HG03045 (cell line): ENCODE measurements around the gene MEGF11.

Experiments
- ATAC-seq: cut with Tn5 transposase; IDR thresholded peaks from one replicate; pipeline ENCODE4 v1.9.1; 2021; ENCODE audit warnings: mild to moderate bottlenecking, moderate library complexity; ENCODE audit not compliant: unreplicated experiment

The MEGF11 gene

DNA sequence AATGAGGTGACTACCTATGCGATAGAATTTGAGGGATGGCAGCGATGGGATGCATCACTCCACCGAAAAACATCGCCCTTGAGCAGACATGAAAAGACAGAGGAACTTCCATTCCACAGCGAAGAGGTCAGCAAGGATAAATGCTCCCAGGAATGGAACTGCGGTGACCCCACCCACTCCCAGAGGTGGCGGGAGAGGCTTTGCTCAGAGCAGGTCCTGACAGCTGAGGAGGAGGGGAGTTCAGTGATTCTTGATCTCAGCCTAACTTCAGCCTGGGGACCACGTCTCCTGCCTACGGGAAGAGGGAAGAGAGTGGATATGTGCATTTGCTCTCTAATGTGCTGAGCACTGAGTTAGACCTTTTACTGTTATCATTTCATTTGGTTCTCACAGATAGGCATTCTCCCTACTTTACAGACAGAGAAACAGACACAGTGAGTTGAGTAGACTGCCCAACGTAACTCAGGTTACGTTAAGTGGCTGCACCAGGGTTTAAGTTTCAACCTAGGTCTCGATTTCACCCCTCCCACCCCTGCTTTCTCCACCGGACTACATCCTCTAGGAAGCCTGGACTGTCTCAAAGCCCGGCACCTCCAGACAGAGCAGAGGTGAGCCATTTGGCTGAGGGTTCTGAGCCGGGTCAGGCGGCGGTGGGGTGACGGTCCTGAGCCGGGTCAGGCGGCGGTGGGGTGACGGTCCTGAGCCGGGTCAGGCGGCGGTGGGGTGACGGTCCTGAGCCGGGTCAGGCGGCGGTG, 214.3 kb downstream of the MEGF11 start:
- ATAC-seq = no peak

DNA sequence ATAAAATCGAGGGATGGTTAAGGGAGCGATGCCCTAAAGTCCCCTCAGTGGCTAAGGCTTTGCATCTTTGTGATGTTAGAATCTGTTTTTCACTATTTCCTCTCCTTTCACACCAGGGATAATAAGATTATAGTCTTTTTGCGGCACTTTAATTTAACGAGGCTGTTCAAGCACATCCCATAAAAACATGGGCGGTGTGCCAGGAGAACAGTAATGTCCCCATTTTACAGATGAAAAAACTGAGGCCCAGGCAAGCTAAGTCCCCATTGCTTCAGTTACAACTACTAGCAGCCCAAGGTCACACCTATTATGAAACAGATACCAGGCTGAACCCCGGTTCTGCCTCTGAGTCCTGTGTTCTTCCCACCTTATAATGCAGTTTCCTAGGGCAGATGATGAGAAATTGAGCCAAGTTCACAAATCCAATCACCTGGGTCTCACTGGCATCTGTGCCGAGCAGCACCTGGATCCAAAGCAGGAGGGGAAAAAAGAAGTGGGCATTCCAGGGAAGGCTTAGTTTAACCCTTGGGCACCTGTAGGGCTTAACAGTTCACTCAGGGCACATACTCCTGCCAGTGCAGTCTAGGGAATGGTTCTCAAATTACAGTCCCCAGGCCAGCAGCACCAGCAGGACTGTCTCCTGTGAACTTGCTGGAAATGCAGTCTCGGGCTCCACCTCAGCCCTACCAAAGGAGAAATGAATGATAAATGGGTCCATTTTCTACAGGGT, 215.0 kb downstream of the MEGF11 start:
- no peak for ATAC-seq

- ATAC-seq = no peak
Measured at GRCh38 chr15:66036859-66037258, 216.7 kb downstream of the MEGF11 start.

- no peak for ATAC-seq
Measured at GRCh38 chr15:66035901-66036300, 217.6 kb downstream of the MEGF11 start.

DNA sequence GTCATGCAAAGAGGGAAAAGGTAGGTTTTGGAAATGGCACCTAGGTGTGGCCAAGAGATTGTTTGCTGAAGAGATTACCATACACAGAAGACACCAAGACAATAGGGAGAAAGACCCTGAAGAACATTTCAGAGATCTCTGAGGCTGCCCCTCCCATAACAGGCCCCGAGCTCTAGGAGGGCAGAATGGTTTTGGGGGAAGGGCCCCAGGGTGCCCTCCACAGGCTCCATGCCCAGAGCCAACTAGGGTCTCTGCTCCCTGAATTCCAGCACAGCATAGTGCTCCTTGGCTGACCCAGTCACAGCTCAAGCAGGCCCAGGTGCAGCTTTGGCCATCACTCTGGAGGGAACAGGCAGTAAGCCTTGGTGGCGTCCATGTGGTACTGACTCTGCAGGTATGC, 220.4 kb downstream of the MEGF11 start:
- no peak for ATAC-seq

DNA sequence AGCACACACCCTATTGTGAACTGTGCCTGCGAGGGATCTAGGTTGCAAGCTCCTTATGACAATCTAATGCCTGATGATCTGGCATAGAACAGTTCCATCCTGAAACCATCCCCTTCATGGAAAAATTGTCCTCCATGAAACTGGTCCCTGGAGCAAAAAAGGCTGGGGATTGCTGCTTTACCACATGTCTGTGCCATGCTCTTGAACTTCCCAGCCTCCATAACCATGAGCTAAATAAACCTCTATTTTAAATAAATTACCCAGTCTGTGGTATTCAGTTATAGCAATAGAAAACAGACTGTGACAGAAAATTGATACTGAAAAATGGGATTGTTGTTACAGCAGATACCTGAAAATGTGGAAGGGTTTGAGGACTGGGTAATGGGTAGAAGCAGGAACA, 221.5 kb downstream of the MEGF11 start:
- no peak for ATAC-seq

DNA sequence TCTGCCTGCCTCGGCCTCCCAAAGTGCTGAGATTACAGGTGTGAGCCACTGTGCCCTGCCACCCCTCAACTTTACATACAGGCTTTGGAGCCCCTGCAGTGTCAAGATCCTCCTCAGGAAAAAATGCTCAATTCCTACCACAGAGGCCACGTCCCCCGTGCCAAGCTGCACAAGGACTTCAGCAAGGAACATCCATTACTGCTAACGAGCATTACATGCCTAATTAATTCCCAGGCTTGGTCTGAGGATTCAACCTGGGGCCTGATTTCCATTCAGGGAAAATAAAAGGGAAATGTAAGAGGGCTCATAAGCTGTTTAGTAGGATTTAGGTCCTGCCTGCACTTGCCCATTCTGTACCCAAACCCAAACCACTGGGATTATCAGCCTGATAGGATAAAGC, 222.9 kb downstream of the MEGF11 start:
- ATAC-seq = no peak

- ATAC-seq = no peak
Measured at GRCh38 chr15:66029650-66030049, 223.9 kb downstream of the MEGF11 start.

DNA sequence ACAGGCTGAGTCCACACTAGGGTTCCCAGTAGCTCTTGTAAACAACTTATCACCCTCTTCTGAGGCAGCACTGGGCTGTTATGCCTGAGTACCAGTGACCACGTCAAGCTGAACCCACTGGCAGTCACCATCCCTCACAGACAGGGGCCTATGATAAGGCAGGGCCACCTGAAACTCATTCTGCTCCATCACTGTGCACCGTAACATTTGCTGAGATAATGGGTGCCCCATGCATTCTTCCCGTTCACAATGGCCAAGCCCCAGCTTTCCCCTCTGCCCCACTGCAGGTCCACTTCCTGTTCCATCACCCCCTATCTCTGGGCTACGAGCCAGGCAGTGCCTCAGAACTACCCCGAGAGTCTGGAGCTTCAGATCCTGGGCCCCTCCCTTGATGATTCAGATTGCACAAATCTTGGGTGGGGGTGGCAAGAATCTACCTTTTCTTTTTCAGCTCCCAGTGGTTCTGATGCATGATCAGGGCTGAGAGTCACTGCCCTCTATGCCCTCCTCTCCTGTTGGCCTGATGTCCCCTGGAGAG, 226.2 kb downstream of the MEGF11 start:
- no peak for ATAC-seq

DNA sequence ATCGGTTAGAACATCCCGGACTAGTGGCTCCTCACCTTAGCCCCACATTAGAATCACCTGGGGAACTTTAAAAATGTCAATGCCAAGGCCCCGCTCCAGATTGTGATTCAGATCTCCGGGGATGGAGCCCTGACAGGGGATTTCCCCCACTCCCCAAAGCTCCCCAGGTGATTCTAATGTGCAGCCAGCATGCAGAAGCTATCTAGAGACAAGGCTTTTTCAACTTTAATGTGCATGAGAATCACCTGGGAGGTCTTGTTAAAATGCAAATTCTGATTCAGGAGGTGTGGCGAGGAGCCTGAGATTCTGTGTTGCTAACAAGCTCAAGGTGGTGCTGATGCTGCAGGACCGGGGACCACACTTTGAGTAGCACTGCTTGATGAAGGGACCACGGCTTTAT, 227.6 kb downstream of the MEGF11 start:
- no peak for ATAC-seq

- ATAC-seq = no peak
Measured at GRCh38 chr15:66025015-66025452, 228.5 kb downstream of the MEGF11 start.

- ATAC-seq = no peak
Measured at GRCh38 chr15:66024116-66024515, 229.4 kb downstream of the MEGF11 start.

- ATAC-seq = no peak
Measured at GRCh38 chr15:66023311-66023972, 230.1 kb downstream of the MEGF11 start.

- ATAC-seq = no peak
Measured at GRCh38 chr15:66022163-66022525, 231.4 kb downstream of the MEGF11 start.

DNA sequence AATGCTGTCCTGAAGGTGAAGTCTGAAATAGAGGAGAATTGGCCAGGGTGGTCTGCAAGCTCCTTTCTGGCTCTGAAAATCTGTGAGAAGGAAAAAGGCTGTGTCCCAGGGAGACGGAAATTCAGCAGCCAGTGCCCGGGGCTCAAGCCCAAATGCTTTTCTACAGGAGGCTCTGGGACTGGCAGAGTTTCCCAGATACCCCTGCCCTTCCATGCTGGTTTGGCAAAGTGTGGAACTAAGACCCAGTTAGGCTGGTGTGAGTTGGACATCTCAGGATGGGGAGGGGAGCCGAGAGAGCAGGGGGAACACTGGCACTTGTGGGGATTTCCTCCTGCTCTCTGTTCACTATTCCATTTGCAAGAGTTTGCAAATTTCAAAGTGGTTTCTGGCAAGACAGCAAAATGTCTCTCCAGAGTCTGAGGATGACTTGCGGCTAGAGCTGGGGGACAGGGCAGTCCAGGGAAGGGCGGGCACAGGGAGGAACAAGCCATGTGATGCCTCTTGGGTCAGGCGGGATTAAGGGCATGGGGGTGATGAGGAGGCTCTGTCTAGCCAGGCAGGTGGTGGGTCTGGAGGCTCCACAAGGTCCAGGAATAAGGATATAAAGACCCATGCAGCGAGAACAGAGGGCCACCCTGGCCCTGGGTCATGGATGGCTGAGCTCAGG, 231.9 kb downstream of the MEGF11 start:
- ATAC-seq = no peak

- ATAC-seq = no peak
Measured at GRCh38 chr15:66019826-66020398, 233.6 kb downstream of the MEGF11 start.

DNA sequence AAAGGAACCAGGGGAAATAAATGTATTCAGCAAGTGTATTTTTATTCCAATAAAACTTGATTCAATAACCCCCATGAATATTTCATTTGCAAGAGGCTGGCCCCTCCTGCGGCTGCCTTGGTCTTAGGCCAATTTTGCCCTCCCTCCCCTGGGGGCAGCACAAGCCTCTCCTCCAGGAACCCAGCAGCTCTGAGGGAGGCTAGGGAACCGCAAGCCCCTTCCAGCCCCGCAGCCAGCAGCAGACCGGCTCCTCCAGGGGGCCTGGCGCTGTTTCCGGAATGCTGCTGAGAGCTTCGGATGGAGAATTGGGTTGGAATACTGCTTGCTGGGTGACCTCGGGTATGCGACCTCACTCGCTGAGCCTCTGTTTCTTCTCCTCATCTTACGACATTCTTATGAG, 234.2 kb downstream of the MEGF11 start:
- no peak for ATAC-seq

- no peak for ATAC-seq
Measured at GRCh38 chr15:66018488-66018797, 235.1 kb downstream of the MEGF11 start.

GRCh38 chr15:66017792-66018487, 235.6 kb downstream of the MEGF11 start:
- no peak for ATAC-seq

DNA sequence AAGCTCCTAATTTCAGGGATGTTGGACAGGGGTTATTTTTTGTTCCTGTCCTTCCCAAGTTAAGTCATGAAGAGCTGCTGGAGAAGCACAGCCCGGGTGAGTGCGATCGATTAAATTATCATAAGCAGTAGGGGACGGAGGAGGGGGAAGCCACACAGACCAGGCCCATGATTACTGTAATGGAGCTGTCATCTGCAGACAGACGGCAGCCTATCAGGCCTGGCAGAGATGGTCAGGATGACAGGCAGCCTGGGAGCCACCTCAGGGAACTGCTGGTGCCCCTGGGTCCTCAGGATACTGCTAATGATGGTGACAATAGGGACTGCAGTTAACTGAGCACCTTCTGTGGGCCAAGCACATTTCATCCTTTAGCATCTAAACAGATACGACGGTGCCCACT, 236.6 kb downstream of the MEGF11 start:
- ATAC-seq = no peak
